K562 treated with DMSO at 1 percent for 12 hours (cell line): ENCODE results near the gene RTN4IP1. TPM values are rescaled to one million over a fixed set of nuclear protein-coding genes. Genes with fewer than 3 reads are reported as not detected.

ENCODE experiments used
- total RNA-seq: library from RNA; unstranded; fragments of 300-600 nt; gene quantifications from 2 replicates; pipeline ENCODE4 v1.2.3, GENCODE V29; 2022; ENCODE audit not compliant: insufficient read depth

The RTN4IP1 gene, protein sequence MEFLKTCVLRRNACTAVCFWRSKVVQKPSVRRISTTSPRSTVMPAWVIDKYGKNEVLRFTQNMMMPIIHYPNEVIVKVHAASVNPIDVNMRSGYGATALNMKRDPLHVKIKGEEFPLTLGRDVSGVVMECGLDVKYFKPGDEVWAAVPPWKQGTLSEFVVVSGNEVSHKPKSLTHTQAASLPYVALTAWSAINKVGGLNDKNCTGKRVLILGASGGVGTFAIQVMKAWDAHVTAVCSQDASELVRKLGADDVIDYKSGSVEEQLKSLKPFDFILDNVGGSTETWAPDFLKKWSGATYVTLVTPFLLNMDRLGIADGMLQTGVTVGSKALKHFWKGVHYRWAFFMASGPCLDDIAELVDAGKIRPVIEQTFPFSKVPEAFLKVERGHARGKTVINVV
- 13.9 and 20.3 TPM in 2 replicates for total RNA-seq

DNA sequence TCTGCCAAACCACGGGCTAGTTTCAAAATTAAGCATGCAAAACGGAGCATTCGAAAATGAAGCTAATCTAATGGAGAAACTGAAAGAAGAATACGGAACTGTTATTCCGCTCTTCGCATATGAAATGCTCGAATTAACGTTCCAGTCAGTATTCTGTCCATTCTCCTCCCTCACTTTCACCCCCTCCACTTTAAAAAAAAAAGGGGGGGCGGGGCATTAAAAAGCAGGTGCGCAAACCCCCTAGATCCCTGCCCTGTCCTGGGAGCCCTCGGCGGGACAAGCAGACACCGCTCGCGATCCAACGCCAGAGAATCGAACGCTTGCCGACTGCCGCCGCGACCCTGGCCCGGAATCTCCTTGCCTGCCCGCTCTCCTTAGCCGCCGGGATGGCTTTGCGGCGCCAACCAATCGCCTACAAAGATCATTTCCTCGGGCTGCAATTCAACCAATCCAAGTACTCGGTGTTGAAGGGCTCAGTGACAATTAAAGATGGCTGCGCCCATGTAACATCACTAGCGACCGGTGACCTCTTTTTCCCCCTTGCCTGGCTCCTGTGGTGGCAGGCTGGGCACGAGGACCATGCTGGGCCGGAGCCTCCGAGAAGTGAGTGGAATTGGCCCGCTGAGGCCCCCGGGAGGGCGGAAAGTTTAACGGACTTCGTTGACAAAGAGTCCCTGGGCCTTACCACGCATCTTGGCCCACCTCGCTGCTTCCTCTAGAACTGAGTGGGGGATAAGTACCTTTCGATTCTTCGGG is at the start of gene RTN4IP1, which contains the start of gene QRSL1:
TSS of gene RTN4IP1 (minus strand) at position 396 of the 756 bp plus-strand sequence. CDS start 477 bp downstream, outside the sequence.
TSS of gene QRSL1 (plus strand) at position 476 of the 756 bp plus-strand sequence. CDS start at position 580, 104 bp downstream.

Other genes with a start within 250 kb of the RTN4IP1 start
- 7.1 and 10.9 TPM in 2 replicates for gene QRSL1, start 80 bp upstream of the RTN4IP1 start, total RNA-seq